ENCODE measurements around the gene OR10V1. TPM values are rescaled to one million over a fixed set of nuclear protein-coding genes. Genes with fewer than 3 reads are reported as not detected.

Gene OR10V1, protein sequence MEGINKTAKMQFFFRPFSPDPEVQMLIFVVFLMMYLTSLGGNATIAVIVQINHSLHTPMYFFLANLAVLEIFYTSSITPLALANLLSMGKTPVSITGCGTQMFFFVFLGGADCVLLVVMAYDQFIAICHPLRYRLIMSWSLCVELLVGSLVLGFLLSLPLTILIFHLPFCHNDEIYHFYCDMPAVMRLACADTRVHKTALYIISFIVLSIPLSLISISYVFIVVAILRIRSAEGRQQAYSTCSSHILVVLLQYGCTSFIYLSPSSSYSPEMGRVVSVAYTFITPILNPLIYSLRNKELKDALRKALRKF
- total RNA-seq (not detected), polyA plus RNA-seq (ENCODE audit: insufficient read depth, low read depth, low replicate concordance) (not detected)
- long read RNA-seq, donor 1, result 0 reads
- long read RNA-seq, donor 2, result 0 reads
- long read RNA-seq, donor 3, result 0 reads
- long read RNA-seq, donor 4, result 0 reads
- long read RNA-seq, donor 5, partial matches to known transcripts, result 0 of 1 reads
- long read RNA-seq, donor 5, other reads (novel, unspliced or antisense), result 0 of 1 reads
- long read RNA-seq, donor 6, result 0 reads
- long read RNA-seq, donor 7, result 0 reads
- long read RNA-seq, donor 8, result 0 reads
- long read RNA-seq, donor 9, result 0 reads
- long read RNA-seq, donor 10, result 0 reads

- Histone ChIP-seq H3K4me3 (ENCODE audit: low read length in 3 of 3) (no peak within 1 kb of the TSS), H3K36me3 (ENCODE audit: control insufficient read depth in 2 of 3, insufficient read depth in 3 of 3, low read length in 3 of 3) (no peaks in the 10 kb centered on the region), H3K9me3 (ENCODE audit: control insufficient read depth in 2 of 3, insufficient read depth in 1 of 3, low read length in 3 of 3) (no peaks in the 10 kb centered on the region), H3K9ac (ENCODE audit: low read length in 3 of 3) (no peak within 1 kb of the TSS), H3K4me1 (ENCODE audit: control insufficient read depth in 2 of 3, insufficient read depth in 2 of 3, low read depth in 1 of 3, low read length in 3 of 3) (no peaks in the 10 kb centered on the region), H3K27me3 (ENCODE audit: control insufficient read depth, insufficient read depth, low read length) (no peaks in the 10 kb centered on the region), H3K27ac (ENCODE audit: low read depth in 2 of 2, low read length in 2 of 2) (no peak within 1 kb of the TSS)
- FAIRE-seq, result no peak
- TF ChIP-seq, protein P1, sequence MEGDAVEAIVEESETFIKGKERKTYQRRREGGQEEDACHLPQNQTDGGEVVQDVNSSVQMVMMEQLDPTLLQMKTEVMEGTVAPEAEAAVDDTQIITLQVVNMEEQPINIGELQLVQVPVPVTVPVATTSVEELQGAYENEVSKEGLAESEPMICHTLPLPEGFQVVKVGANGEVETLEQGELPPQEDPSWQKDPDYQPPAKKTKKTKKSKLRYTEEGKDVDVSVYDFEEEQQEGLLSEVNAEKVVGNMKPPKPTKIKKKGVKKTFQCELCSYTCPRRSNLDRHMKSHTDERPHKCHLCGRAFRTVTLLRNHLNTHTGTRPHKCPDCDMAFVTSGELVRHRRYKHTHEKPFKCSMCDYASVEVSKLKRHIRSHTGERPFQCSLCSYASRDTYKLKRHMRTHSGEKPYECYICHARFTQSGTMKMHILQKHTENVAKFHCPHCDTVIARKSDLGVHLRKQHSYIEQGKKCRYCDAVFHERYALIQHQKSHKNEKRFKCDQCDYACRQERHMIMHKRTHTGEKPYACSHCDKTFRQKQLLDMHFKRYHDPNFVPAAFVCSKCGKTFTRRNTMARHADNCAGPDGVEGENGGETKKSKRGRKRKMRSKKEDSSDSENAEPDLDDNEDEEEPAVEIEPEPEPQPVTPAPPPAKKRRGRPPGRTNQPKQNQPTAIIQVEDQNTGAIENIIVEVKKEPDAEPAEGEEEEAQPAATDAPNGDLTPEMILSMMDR (IDR thresholded peaks at IDR 0.05; ENCODE audit: borderline replicate concordance, extremely low read depth, insufficient read depth), result no peak
- intact Hi-C loops (cut with DNase I), result no loop called here
- no peak for DNase-seq
Measured at GRCh38 chr11:59713745-59714144, at the start of gene OR10V1. TSS of gene OR10V1 (minus strand) at chr11:59713845. CDS start at chr11:59713845, 0 bp downstream.

- Histone ChIP-seq H3K27me3 (ENCODE audit: control insufficient read depth, insufficient read depth, low read length) (no peaks in the 10 kb centered on the region), H3K4me1 (ENCODE audit: control insufficient read depth in 2 of 3, insufficient read depth in 2 of 3, low read depth in 1 of 3, low read length in 3 of 3) (peaks cover 0 to 28% (median 17%) of the 10 kb centered on the region in 3 donors), H3K9me3 (ENCODE audit: control insufficient read depth in 2 of 3, insufficient read depth in 1 of 3, low read length in 3 of 3) (no peaks in the 10 kb centered on the region), H3K9ac (ENCODE audit: low read length in 3 of 3) (no peak overlapping the region), H3K36me3 (ENCODE audit: control insufficient read depth in 2 of 3, insufficient read depth in 3 of 3, low read length in 3 of 3) (peaks cover 0 to 2% (median 0%) of the 10 kb centered on the region in 3 donors), H3K27ac (ENCODE audit: low read depth in 2 of 2, low read length in 2 of 2) (no peak overlapping the region), H3K4me3 (ENCODE audit: low read length in 3 of 3) (no peak overlapping the region)
- DNase-seq (no peak), FAIRE-seq (no peak)
- intact Hi-C loops (cut with DNase I), result no loop called here
- TF ChIP-seq, protein P1 (IDR thresholded peaks at IDR 0.05; ENCODE audit: borderline replicate concordance, extremely low read depth, insufficient read depth), result no peak
Measured at GRCh38 chr11:59761993-59762392, 48.3 kb upstream of the OR10V1 start.

GRCh38 chr11:59760771-59761170 is 47.1 kb upstream of the OR10V1 start:
- H3K36me3 ChIP-seq (ENCODE audit: control insufficient read depth in 2 of 3, insufficient read depth in 3 of 3, low read length in 3 of 3), result peaks cover 0 to 2% (median 0%) of the 10 kb centered on the region in 3 donors
- H3K9ac ChIP-seq (ENCODE audit: low read length in 3 of 3), result no peak overlapping the region
- peak overlapping the region in 1 of 2 donors; percentile 23 for H3K27ac ChIP-seq (ENCODE audit: low read depth in 2 of 2, low read length in 2 of 2)
- TF ChIP-seq, protein P1 (IDR thresholded peaks at IDR 0.05; ENCODE audit: borderline replicate concordance, extremely low read depth, insufficient read depth), result no peak
- no peaks in the 10 kb centered on the region for H3K9me3 ChIP-seq (ENCODE audit: control insufficient read depth in 2 of 3, insufficient read depth in 1 of 3, low read length in 3 of 3)
- DNase-seq (peak in 1 of 5 donors; percentile 16), FAIRE-seq (no peak)
- H3K27me3 ChIP-seq (ENCODE audit: control insufficient read depth, insufficient read depth, low read length), result no peaks in the 10 kb centered on the region
- intact Hi-C loops (cut with DNase I), result no loop called here
- peak overlapping the region in 1 of 3 donors; percentile 32 for H3K4me3 ChIP-seq (ENCODE audit: low read length in 3 of 3)
- peaks cover 0 to 29% (median 20%) of the 10 kb centered on the region in 3 donors for H3K4me1 ChIP-seq (ENCODE audit: control insufficient read depth in 2 of 3, insufficient read depth in 2 of 3, low read depth in 1 of 3, low read length in 3 of 3)

Data from kidney (tissue), 22 donors.